Liver (tissue), 9 donors: ENCODE results near the gene EXOC6B. TPM values are rescaled to one million over a fixed set of nuclear protein-coding genes. Genes with fewer than 3 reads are reported as not detected.
A peak's percentile ranks its signal among the peaks of the same experiment; 100 is the strongest.

ENCODE experiments used
- DNase-seq: peaks from one replicate; pipeline ENCODE4 v3.0.0-alpha.2; 2017; ENCODE audit warnings: low spot score
- H3K27ac ChIP-seq, 2 donors: one replicate each; pipeline ENCODE4 v1.7.0; 2013; ENCODE audit warnings: inconsistent platforms in 2 of 2, low read length in 2 of 2, control low read depth in 1 of 2, low read depth in 1 of 2, mild to moderate bottlenecking in 1 of 2
- H3K27me3 ChIP-seq, 4 donors: one replicate each; pipeline versions ENCODE4 v1.6.1 to v1.7.0; 2013; ENCODE audit warnings: low read length in 3 of 4, inconsistent platforms in 1 of 4, mild to moderate bottlenecking in 1 of 4, moderate library complexity in 1 of 4; ENCODE audit not compliant: control insufficient read depth in 4 of 4, insufficient read depth in 4 of 4
- H3K36me3 ChIP-seq, 4 donors: one replicate each; pipeline versions ENCODE4 v1.6.1 to v1.7.0; 2013; ENCODE audit warnings: low read length in 3 of 4, mild to moderate bottlenecking in 3 of 4, low read depth in 1 of 4, moderate library complexity in 1 of 4; ENCODE audit not compliant: control insufficient read depth in 4 of 4, insufficient read depth in 3 of 4
- H3K4me1 ChIP-seq, 4 donors: one replicate each; pipeline versions ENCODE4 v1.6.1 to v1.7.0; 2013; ENCODE audit warnings: low read length in 3 of 4, mild to moderate bottlenecking in 3 of 4, moderate library complexity in 1 of 4; ENCODE audit not compliant: control insufficient read depth in 4 of 4, insufficient read depth in 4 of 4
- H3K4me3 ChIP-seq, 3 donors: one replicate each; pipeline versions ENCODE4 v1.6.1 to v1.7.0; 2013; ENCODE audit warnings: low read length in 3 of 3, control low read depth in 1 of 3, low read depth in 1 of 3, mild to moderate bottlenecking in 1 of 3
- H3K9ac ChIP-seq, 2 donors: one replicate each; pipeline ENCODE4 v1.7.0; 2013; ENCODE audit warnings: low read length in 2 of 2, mild to moderate bottlenecking in 2 of 2, moderate library complexity in 2 of 2, control low read depth in 1 of 2, low read depth in 1 of 2
- H3K9me3 ChIP-seq, 4 donors: one replicate each; pipeline versions ENCODE4 v1.6.1 to v1.7.0; 2013; ENCODE audit warnings: low read length in 3 of 4; ENCODE audit not compliant: control insufficient read depth in 4 of 4
- EGR1 ChIP-seq, 2 donors: IDR thresholded peaks; 2 replicates each; pipeline ENCODE4 v1.6.1; 2016 to 2018; ENCODE audit warnings: antibody characterized with exemption in 2 of 2, low read depth in 2 of 2
- FOXA2 ChIP-seq: IDR thresholded peaks from 2 replicates; pipeline ENCODE4 v1.6.1; 2016; ENCODE audit warnings: antibody characterized with exemption
- HNF4A ChIP-seq, 2 donors: conservative IDR thresholded peaks; 2 replicates each; pipeline ENCODE4 v1.6.1; 2016; ENCODE audit warnings: antibody characterized with exemption in 2 of 2, mild to moderate bottlenecking in 2 of 2
- HNF4G ChIP-seq: IDR thresholded peaks from 2 replicates; pipeline ENCODE4 v1.6.1; 2016; ENCODE audit warnings: antibody characterized with exemption
- MAX ChIP-seq: IDR thresholded peaks from 2 replicates; pipeline ENCODE4 v1.6.1; 2016; ENCODE audit warnings: antibody characterized with exemption
- NR2F2 ChIP-seq: IDR thresholded peaks from 2 replicates; pipeline ENCODE4 v1.6.1; 2016; ENCODE audit warnings: antibody characterized with exemption
- RAD21 ChIP-seq, 2 donors: IDR thresholded peaks; 2 replicates each; pipeline ENCODE4 v1.6.1; 2016; ENCODE audit warnings: antibody characterized with exemption in 2 of 2, mild to moderate bottlenecking in 2 of 2
- RXRA ChIP-seq, 2 donors: IDR thresholded peaks; 2 replicates each; pipeline ENCODE4 v1.6.1; 2017 to 2018; ENCODE audit warnings: antibody characterized with exemption in 2 of 2, mild to moderate bottlenecking in 1 of 2
- SP1 ChIP-seq: IDR thresholded peaks from 2 replicates; pipeline ENCODE4 v1.6.1; 2018; ENCODE audit warnings: antibody characterized with exemption, mild to moderate bottlenecking
- TAF1 ChIP-seq: conservative IDR thresholded peaks from 2 replicates; pipeline ENCODE4 v1.6.1; 2016; ENCODE audit warnings: antibody characterized with exemption, mild to moderate bottlenecking
- YY1 ChIP-seq: IDR thresholded peaks from 2 replicates; pipeline ENCODE4 v1.6.1; 2016; ENCODE audit warnings: antibody characterized with exemption, mild to moderate bottlenecking
- WGBS: extraction: QIAGEN DNeasy Blood & Tissue Kit; methylation state at CpG from one replicate; pipeline ENCODE4 v1.1.7; 2013; 5-methylcytosine and 5-hydroxymethylcytosine counted together
- polyA plus RNA-seq, 2 donors: library from polyadenylated mRNA; stranded (reverse) in 1 of 2; unstranded in 1 of 2; fragments of 200-250 nt in 1 of 2; fragments of >200 nt in 1 of 2; fragmentation: Nextera tagmentation in 1 of 2; extraction: Ambion mirVana in 1 of 2; gene quantifications; one replicate each; pipeline versions ENCODE4 v1.2.1 to v1.2.3, GENCODE V29; 2013 to 2015
- total RNA-seq, 2 donors: library from RNA; depleted of rRNA; stranded (reverse); fragments of >200 nt; gene quantifications; one replicate each; pipeline ENCODE4 v1.2.3, GENCODE V29; 2014
- TF ChIP-seq, protein P1 (sequence below): IDR thresholded peaks from 2 replicates; pipeline ENCODE4 v1.6.1; 2016; ENCODE audit warnings: antibody characterized with exemption
- donor health status: healthy.
- donor health status: healthy.
- donor health status: healthy.
- donor health status: healthy.
- donor health status: healthy.

EXOC6B gene
- total and polyA plus RNA-seq, 4 donors = 1.7 to 9.5 (median 5.5) TPM

GRCh38 chr2:72205504-72205881, 620.3 kb downstream of the EXOC6B start:
- no peak for DNase-seq
- 85% methylated on average over 3 of the region's 3 CpGs for WGBS
- no peak overlapping the region for H3K9ac ChIP-seq
- H3K4me3 ChIP-seq = no peak overlapping the region
- H3K36me3 ChIP-seq = no peaks in the 10 kb centered on the region
- H3K27me3 ChIP-seq = no peaks in the 10 kb centered on the region
- no peaks in the 10 kb centered on the region for H3K9me3 ChIP-seq
- H3K4me1 ChIP-seq = peaks cover 4 to 13% (median 13%) of the 10 kb centered on the region in 4 donors
- H3K27ac ChIP-seq = no peak overlapping the region
- TF ChIP-seq FOXA2 = no peak
- TF ChIP-seq HNF4G = no peak
- peak in 1 of 2 donors; percentile 15 for TF ChIP-seq HNF4A (conservative IDR thresholded peaks at IDR 0.05)

DNA sequence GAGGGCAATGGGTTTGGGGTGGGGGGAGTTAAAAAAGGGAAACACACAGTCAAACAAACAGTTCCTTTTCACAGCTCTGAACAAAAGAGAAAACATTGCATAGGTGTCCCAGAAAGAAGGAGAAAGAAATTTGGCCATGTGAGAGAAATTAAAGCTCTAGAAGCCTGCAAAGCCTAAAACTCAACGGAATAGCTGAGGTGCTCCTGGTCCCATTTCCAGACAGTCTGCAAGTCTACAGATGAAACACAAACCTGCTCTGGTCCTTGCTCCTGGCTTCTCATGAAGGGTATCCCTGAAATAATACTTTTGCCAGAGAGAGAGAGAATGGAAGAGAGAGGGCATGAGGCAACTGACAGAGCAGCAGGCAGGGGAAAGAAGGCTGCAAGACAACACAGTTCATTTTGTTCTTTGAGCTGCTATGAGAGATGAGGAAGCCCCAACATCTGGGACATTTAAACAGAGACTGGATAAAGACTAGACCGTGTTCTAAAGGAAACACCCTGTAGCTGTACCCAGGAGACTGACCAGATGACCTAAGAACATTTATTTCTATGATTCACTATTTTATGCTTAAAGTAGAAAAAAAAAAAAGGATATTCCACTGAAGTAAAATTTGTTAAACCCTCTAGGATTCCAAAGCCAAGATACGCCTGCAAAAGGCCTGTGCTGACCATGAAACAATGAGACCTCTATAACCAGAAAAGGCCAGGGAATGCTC, 620.9 kb downstream of the EXOC6B start:
- no peak for DNase-seq
- TF ChIP-seq RAD21 (IDR thresholded peaks at IDR 0.05) (no peak), EGR1 (IDR thresholded peaks at IDR 0.05; ENCODE audit: low read depth in 2 of 2) (no peak), HNF4G (no peak), SP1 (no peak), NR2F2 (no peak), YY1 (no peak), MAX (no peak), HNF4A (conservative IDR thresholded peaks at IDR 0.05) (no peak), RXRA (IDR thresholded peaks at IDR 0.05) (no peak)
- TF ChIP-seq, protein P1, sequence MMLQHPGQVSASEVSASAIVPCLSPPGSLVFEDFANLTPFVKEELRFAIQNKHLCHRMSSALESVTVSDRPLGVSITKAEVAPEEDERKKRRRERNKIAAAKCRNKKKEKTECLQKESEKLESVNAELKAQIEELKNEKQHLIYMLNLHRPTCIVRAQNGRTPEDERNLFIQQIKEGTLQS = no peak
- Histone ChIP-seq H3K4me1 (peaks cover 4 to 13% (median 13%) of the 10 kb centered on the region in 4 donors), H3K27ac (no peak overlapping the region), H3K36me3 (no peaks in the 10 kb centered on the region), H3K4me3 (no peak overlapping the region), H3K9me3 (no peaks in the 10 kb centered on the region), H3K27me3 (no peaks in the 10 kb centered on the region), H3K9ac (no peak overlapping the region)
- 77% methylated on average over 3 of the region's 3 CpGs for WGBS

GRCh38 chr2:72204156-72204785, 621.6 kb downstream of the EXOC6B start:
- Histone ChIP-seq H3K4me1 (peaks cover 4 to 13% (median 13%) of the 10 kb centered on the region in 4 donors), H3K27me3 (no peaks in the 10 kb centered on the region), H3K4me3 (no peak overlapping the region), H3K27ac (peak overlapping the region in 1 of 2 donors; percentile 23), H3K9me3 (no peaks in the 10 kb centered on the region), H3K9ac (no peak overlapping the region), H3K36me3 (no peaks in the 10 kb centered on the region)
- WGBS = 27% methylated on average over 8 of the region's 8 CpGs
- DNase-seq = no peak
- no peak for TF ChIP-seq TAF1
- TF ChIP-seq SP1 = peak; percentile 64
- TF ChIP-seq RXRA (IDR thresholded peaks at IDR 0.05) = peak; percentile 93 to 95
- peak; percentile 26 for TF ChIP-seq FOXA2
- TF ChIP-seq HNF4A (conservative IDR thresholded peaks at IDR 0.05) = peak; percentile 28 to 40
- peak; percentile 36 for TF ChIP-seq NR2F2
- TF ChIP-seq MAX = no peak
